Activated CD8-positive, alpha-beta memory T cell treated with anti-CD3 and anti-CD28 coated beads, Interleukin-2, amount 10 ng/mL, durations not matched to agents 7 days and 5 days (primary cell): ENCODE data around the gene UBN1. TPM values are rescaled to one million over a fixed set of nuclear protein-coding genes. Genes with fewer than 3 reads are reported as not detected.

Experiments
- ATAC-seq: fragments of 150-1000 bp; cut with Tn5 transposase; one replicate; pipeline ENCODE4 v1.10.0; 2021; ENCODE audit warnings: moderate library complexity
- CTCF ChIA-PET: fragments of 350-600 bp; sonication (Branson Sonifier 250); formaldehyde crosslinking; loops from one replicate; lab custom pipeline; 2021; ENCODE audit warnings: antibody characterized with exemption; lab: Charles Lee
- DNase-seq: peaks from one replicate; pipeline ENCODE4 v3.0.0-alpha.2; 2020
- H3K27ac Mint-ChIP-seq: one replicate; pipeline ENCODE4 v1.8.0; 2021; ENCODE audit warnings: mild to moderate bottlenecking, mixed read lengths
- H3K27me3 Mint-ChIP-seq: one replicate; pipeline ENCODE4 v1.8.0; 2021; ENCODE audit warnings: mixed read lengths
- H3K36me3 Mint-ChIP-seq: one replicate; pipeline ENCODE4 v1.8.0; 2021; ENCODE audit warnings: mild to moderate bottlenecking, mixed read lengths
- H3K4me1 Mint-ChIP-seq: one replicate; pipeline ENCODE4 v1.8.0; 2021; ENCODE audit warnings: mixed read lengths
- H3K4me3 Mint-ChIP-seq: one replicate; pipeline ENCODE4 v1.8.0; 2021; ENCODE audit warnings: mild to moderate bottlenecking, moderate library complexity, mixed read lengths
- H3K9me3 Mint-ChIP-seq: one replicate; pipeline ENCODE4 v1.8.0; 2022; ENCODE audit warnings: low read depth, mixed read lengths
- total RNA-seq, 2 experiments: library from RNA; stranded (reverse); gene quantifications; one replicate each; pipeline ENCODE4 v1.2.3, GENCODE V29; 2021

UBN1 gene
- total RNA-seq, 2 experiments from 2014 or later = 45.1 to 46.3 TPM

DNA sequence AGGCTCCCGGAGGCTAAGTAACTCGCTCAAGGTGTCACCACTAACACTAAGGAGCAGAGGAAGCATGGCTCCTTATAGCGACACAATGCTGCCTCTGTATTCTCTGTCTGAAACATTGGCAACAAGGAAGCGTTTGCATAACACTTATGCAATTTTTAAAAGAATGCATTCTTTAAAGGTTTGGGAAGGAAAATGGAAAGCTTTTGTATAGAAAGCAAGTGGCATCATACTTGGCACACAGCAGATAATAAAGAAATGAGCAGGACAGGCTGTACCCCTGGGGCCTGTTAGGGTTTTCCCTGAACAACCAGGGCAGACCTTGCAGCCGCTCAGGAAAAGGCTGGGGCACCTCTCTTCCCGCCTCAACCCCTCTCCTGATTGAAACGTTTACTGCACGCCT, 52.8 kb downstream of the UBN1 start:
- H3K36me3 Mint-ChIP-seq = no peaks in the 10 kb centered on the region
- CTCF ChIA-PET = no interaction called here
- no peaks in the 10 kb centered on the region for H3K27me3 Mint-ChIP-seq
- no peak overlapping the region for H3K4me3 Mint-ChIP-seq
- no peaks in the 10 kb centered on the region for H3K9me3 Mint-ChIP-seq
- no peak for ATAC-seq
- H3K4me1 Mint-ChIP-seq = no peaks in the 10 kb centered on the region
- no peak for DNase-seq
- no peak overlapping the region for H3K27ac Mint-ChIP-seq

DNA sequence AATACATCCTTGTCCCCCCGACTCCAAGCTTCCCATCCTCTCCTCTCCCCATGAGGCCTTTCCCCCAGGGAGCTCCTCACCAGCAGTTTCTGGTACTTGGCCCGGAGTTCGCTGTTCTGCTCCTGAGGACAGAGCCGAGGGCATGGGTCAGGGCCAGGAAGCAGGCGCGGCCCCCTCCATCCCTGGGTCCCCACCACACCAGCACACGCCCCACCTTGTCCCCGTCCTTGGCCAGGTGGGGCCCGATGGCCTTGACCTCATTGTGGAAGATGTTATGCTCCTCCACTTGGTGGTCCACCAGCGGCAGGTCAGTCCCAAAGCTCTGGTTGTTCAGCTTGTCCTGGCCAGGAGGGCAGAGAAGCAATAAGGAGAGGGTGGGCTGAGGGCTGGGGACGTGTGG, 53.5 kb downstream of the UBN1 start:
- CTCF ChIA-PET = interaction anchor here (1.4 kb wide), 1 partner anchor 14 kb away, joined by 3 read pairs; no protein-coding TSS in a partner anchor
- no peak overlapping the region for H3K27ac Mint-ChIP-seq
- DNase-seq = no peak
- H3K4me3 Mint-ChIP-seq = no peak overlapping the region
- peaks cover 5% of the 10 kb centered on the region for H3K27me3 Mint-ChIP-seq
- H3K9me3 Mint-ChIP-seq = no peaks in the 10 kb centered on the region
- H3K4me1 Mint-ChIP-seq = no peaks in the 10 kb centered on the region
- ATAC-seq = no peak
- H3K36me3 Mint-ChIP-seq = no peaks in the 10 kb centered on the region

DNA sequence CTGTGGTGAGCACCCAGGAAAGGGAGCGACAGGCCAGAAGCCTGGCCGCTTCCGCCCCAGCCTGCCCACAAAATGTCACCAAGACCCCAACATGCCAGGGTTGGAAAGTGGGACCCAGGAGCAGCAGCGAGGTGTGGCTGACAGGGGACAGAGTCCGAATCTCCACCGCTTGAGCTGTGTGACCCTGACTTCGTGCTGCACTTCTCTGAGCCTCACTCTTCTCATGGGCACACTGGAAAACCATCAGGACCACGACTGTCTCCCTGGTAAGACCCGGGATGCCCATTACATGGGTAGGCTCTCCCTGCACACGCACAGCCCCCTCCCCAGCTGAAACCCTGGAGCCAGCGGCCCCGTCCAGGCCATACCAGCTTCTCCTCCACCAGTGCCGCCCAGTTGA, 54.8 kb downstream of the UBN1 start:
- no peaks in the 10 kb centered on the region for H3K4me1 Mint-ChIP-seq
- H3K36me3 Mint-ChIP-seq = no peaks in the 10 kb centered on the region
- H3K9me3 Mint-ChIP-seq = no peaks in the 10 kb centered on the region
- H3K27ac Mint-ChIP-seq = no peak overlapping the region
- H3K27me3 Mint-ChIP-seq = peaks cover 10% of the 10 kb centered on the region
- CTCF ChIA-PET = interaction anchor here (1.1 to 1.4 kb wide), 2 partner anchors 10 to 15 kb away, joined by 3 read pairs; no protein-coding TSS in a partner anchor
- DNase-seq (no peak), ATAC-seq (no peak)
- no peak overlapping the region for H3K4me3 Mint-ChIP-seq

DNA sequence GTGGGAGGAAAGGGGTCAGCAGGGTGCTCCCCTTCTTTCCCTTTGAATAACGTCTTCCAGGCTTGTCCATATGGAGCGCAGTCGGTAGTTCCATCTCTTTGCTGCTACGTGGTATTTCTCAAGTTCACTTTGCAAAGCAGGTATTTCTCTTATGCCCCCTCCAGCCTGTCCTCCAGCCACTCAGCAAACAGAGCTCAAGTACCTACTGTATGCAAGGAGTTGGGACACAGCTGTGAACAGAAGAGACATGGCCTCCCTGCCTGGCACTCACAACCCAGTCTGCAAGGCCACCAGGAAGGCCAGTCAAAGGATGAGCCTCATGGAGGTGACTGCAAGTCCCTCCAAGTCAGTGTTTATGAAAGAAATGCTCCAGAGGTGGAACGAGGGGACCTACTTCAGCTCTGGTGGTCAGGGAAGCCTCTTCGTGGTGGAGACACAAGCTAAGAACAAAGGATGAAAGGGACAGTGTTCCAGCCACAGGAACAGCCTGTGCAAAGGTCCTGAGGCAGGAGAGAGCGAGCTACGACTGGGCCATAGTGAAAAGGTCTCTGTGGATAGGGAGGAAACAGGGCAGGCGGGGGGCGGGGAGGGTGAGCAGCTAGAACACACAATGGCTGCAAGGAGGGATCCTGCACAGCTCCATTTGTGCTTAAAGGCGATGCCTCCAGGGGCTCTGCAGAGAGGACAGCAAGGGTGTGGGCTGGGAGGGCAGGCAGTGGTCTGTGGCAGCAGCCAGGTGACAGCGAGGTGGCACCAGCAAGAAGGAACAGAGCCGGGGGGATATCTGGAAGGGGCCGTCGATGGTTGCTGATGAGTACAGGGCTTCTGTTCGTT, 57.0 kb downstream of the UBN1 start:
- Mint-ChIP-seq H3K4me3 (no peak overlapping the region), H3K9me3 (no peaks in the 10 kb centered on the region), H3K4me1 (no peaks in the 10 kb centered on the region), H3K36me3 (no peaks in the 10 kb centered on the region), H3K27ac (no peak overlapping the region), H3K27me3 (peaks cover 10% of the 10 kb centered on the region)
- DNase-seq = no peak
- ATAC-seq = no peak
- CTCF ChIA-PET = no interaction called here

DNA sequence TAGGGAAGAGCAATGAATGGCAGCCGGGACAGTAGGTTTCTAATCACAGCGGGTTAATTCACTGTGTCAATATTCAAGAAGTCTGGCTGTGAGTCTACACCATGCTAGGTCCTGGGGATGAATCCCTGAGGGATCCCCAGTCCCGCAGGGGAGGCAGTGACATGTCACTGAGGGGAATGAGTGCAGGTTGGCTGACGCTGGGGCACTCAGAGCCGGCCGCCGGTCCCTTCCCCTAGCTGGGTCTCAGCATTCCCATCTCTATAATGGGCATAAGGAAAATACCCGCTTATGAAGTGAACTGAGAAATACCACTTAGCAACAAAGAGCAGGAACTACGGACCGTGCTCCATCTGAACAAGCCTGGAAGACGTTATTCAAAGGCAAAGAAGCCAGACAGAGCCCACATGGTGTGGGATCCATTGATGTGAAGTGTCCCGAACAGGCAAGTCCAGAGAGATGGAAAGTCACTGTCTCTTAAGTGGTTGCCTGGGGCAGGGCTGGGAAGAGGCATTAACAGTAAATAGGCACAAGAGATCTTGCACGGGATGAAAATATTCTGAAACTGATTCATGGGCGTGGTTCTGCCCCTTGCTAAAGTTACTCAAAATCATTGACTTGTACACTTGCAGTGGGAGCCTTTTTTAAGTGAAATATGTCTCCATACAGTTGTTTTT, 57.8 kb downstream of the UBN1 start:
- CTCF ChIA-PET = no interaction called here
- Mint-ChIP-seq H3K4me1 (no peaks in the 10 kb centered on the region), H3K9me3 (no peaks in the 10 kb centered on the region), H3K4me3 (no peak overlapping the region), H3K27ac (no peak overlapping the region), H3K36me3 (no peaks in the 10 kb centered on the region), H3K27me3 (peaks cover 10% of the 10 kb centered on the region)
- ATAC-seq = no peak
- no peak for DNase-seq

DNA sequence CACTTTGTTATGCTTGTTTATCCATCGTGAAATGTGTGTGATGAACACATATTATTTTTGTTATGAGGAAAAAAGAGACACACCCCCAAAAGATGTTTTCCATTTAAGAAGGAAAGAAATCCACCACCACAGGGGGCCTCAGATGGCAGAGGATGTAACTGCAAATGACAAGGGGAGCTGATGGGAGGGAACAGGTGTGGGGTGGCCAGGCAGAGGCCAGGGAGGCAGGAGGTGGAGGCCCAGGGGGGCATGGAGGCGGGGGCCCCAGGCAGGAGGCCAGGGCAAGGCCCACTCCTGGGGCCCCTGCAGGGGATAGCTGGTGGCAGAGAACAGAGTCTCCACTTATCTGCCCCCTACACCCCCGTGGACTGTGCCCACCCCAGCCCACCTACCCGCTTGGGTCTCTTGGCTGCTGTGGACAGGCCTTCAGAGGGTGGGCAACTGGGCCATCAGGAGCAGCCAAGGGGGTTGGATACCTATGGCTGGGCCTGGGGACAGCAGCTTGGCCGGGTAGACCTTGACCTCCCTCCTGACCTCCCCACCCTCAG, 61.6 kb downstream of the UBN1 start:
- no peak for ATAC-seq

DNA sequence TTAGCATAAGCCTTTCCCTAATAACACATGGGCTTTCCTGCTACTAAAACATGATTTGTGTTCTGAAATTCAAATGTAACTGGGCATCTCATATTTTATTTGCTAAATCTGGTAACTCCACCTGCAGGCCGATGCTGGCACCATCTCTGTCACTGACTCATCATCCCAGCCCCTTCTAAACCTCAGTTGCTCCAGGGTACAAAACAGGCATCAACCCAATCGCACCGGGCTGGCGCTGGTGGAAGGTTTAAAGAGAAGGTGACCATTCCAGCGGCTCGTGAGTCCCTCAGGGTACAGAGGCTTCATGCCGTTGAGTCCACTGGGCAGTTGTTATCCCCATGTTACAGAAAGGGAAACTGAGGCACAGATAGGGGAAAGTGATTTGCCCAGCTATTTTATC, 62.5 kb downstream of the UBN1 start:
- Mint-ChIP-seq H3K9me3 (no peaks in the 10 kb centered on the region), H3K27ac (no peak overlapping the region), H3K4me1 (no peaks in the 10 kb centered on the region), H3K27me3 (peaks cover 10% of the 10 kb centered on the region), H3K36me3 (no peaks in the 10 kb centered on the region), H3K4me3 (no peak overlapping the region)
- DNase-seq (no peak), ATAC-seq (no peak)
- CTCF ChIA-PET = no interaction called here

More for the DNA sequence above, 61.6 kb downstream of the UBN1 start:
- Mint-ChIP-seq H3K27me3 (peaks cover 10% of the 10 kb centered on the region), H3K27ac (no peak overlapping the region), H3K9me3 (no peaks in the 10 kb centered on the region), H3K4me1 (no peaks in the 10 kb centered on the region), H3K4me3 (no peak overlapping the region), H3K36me3 (no peaks in the 10 kb centered on the region)
- no peak for DNase-seq
- CTCF ChIA-PET = no interaction called here

DNA sequence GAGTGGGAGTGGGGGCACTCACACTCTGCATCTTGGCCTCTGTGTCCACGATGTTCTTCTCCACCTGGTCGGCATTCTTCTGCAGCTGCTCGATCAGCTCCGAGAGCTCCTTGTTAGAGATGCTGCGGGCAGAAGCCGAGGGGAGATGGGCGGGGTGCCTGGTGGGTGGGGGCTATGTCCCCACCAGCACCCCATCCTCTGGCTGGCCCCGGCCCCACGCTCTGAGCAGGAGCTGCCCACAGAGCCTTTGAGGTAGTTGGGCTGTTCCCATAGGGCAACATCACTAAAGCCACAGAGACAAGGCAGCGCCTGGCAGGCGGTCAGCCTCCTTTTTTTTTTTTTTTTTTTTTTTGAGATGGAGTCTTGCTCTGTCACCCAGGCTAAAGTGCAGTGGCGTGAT, 63.5 kb downstream of the UBN1 start:
- H3K36me3 Mint-ChIP-seq = no peaks in the 10 kb centered on the region
- no peaks in the 10 kb centered on the region for H3K9me3 Mint-ChIP-seq
- CTCF ChIA-PET = interaction anchor here (0.8 kb wide), 1 partner anchor 20 kb away, joined by 3 read pairs; no protein-coding TSS in a partner anchor
- H3K4me3 Mint-ChIP-seq = no peak overlapping the region
- peaks cover 5% of the 10 kb centered on the region for H3K27me3 Mint-ChIP-seq
- no peaks in the 10 kb centered on the region for H3K4me1 Mint-ChIP-seq
- DNase-seq (no peak), ATAC-seq (no peak)
- no peak overlapping the region for H3K27ac Mint-ChIP-seq

DNA sequence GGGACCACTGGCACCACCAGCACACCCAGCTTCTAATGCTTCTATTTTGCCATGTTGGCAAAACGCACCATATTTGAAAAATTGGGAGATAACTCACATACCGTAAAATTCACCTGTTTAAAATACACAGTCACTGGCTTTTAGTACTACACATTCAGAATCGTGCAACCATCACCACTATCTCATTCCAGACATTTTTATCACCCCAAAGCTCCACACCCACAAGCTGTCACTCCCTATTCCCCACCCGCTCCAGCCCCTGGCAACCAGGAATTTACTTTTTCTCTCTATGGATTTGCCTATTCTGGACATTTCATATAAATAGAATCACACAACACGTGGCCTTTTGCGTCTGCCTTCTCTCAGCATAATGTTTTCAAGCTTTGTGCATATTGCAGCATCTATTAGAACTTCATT, 64.7 kb downstream of the UBN1 start:
- CTCF ChIA-PET = interaction anchor here (1.0 kb wide), 1 partner anchor 10 kb away, joined by 3 read pairs; no protein-coding TSS in a partner anchor
- H3K36me3 Mint-ChIP-seq = no peaks in the 10 kb centered on the region
- no peaks in the 10 kb centered on the region for H3K4me1 Mint-ChIP-seq
- no peaks in the 10 kb centered on the region for H3K27me3 Mint-ChIP-seq
- H3K27ac Mint-ChIP-seq = no peak overlapping the region
- DNase-seq = no peak
- H3K9me3 Mint-ChIP-seq = no peaks in the 10 kb centered on the region
- H3K4me3 Mint-ChIP-seq = no peak overlapping the region
- ATAC-seq = no peak

DNA sequence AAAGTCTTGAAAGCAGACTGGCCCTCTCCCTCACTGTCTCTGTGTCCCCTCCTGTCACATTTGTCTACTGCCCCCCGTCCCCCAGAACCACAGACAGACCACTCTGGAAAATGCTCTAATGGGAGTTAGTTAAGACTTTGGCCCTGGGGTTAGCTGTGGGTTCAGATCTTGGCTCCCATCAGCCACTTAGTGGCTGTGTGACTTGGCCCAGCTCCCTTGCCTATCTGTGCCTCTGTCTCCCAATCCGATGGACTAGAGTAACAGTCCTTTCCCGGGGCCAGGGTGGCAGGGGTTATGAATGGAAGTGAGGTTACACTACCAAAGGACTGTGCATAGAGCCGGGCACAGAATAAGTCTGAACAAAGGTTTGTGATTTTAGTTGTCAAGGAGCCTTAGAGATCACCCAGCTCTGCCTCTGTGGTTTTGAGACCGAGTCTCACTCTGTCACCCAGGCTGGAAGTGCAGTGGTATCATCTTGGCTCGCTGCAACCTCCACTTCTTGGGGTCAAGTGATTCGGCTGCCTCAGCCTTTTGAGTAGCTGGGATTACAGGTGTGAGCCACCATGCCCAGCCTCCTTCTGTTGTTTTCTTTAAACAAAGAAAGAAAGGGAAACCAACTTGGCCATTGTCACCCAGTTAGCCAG, 66.0 kb downstream of the UBN1 start:
- Mint-ChIP-seq H3K27ac (no peak overlapping the region), H3K4me1 (no peaks in the 10 kb centered on the region), H3K9me3 (no peaks in the 10 kb centered on the region), H3K36me3 (no peaks in the 10 kb centered on the region), H3K27me3 (peaks cover 3% of the 10 kb centered on the region), H3K4me3 (no peak overlapping the region)
- CTCF ChIA-PET = interaction anchor here (1.0 kb wide), 1 partner anchor 12 kb away, joined by 3 read pairs; no protein-coding TSS in a partner anchor
- no peak for DNase-seq
- no peak for ATAC-seq

DNA sequence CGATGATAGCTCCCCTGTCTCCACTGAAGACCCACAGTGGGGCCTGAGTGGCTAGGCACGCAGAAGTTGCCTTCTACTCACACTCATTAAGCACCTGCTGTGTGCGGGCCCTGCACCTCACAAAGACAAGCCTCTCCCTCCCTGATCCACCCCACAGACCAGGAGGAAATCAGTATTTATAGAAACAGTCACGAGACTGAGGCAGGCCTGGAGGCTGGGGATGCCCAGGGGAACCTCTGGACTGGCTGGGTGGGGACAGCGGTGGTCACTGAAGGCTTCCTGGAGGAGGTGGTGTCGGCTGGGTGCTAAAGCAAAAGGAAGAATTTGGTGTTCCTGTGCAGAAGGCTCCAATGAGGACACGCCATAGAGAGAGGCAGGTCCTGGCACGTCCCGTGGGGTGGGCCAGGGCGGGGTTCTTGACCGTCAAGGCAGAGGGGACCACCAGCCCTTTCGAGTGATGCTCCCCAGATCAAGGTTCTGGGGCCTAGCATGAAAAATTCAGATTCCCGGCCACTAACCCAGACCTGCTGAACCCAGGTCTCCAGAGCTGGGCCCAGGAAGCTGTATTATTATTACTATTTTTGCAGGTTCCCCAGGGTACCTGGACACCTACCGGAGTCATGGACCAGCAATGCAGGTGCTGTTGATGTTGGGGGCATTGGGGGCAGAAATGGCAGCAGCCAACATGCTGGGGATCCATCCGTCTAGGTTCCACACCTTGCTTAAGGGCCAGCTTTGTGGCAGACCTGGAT, 66.7 kb downstream of the UBN1 start:
- CTCF ChIA-PET = no interaction called here
- no peaks in the 10 kb centered on the region for H3K9me3 Mint-ChIP-seq
- H3K27me3 Mint-ChIP-seq = peaks cover 3% of the 10 kb centered on the region
- no peak for DNase-seq
- no peak for ATAC-seq
- no peak overlapping the region for H3K27ac Mint-ChIP-seq
- H3K36me3 Mint-ChIP-seq = no peaks in the 10 kb centered on the region
- no peak overlapping the region for H3K4me3 Mint-ChIP-seq
- H3K4me1 Mint-ChIP-seq = no peaks in the 10 kb centered on the region

DNA sequence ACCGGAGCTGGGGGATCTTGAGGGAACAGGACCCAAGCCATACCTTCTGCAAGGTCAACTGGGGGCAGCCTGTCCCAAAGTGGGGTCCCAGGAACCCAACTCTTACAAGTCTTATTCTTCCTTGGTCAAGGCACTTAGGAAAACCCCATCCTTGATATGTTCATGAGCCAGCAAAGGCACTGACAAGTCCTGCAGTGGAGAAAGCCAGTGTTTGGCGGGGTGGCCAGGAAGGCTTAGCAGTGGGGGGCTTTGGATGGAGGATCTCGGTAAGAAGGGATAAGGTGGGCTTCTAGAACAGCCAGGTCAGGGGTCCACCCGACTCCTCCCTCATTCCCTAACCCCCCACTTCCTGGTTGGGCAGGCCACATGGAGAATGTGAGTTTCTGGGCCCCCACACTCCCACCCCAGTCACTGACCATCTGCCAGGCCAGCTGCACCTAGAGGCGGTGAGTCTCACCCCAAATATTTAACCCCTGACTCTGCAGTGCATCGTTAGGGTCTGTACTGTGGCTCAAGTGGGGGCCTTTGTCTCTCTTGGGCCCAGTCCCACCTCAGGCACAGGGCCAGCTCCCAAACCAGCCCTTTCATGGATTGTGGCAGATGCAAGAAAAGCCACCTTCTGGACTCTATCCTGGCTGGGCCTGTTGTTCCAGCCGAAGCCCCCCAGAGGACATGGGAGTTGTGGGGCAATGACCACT, 67.4 kb downstream of the UBN1 start:
- Mint-ChIP-seq H3K4me1 (no peaks in the 10 kb centered on the region), H3K36me3 (no peaks in the 10 kb centered on the region), H3K27me3 (peaks cover 3% of the 10 kb centered on the region), H3K27ac (no peak overlapping the region), H3K9me3 (no peaks in the 10 kb centered on the region), H3K4me3 (no peak overlapping the region)
- DNase-seq (no peak), ATAC-seq (no peak)
- CTCF ChIA-PET = no interaction called here
